GM10847 (cell line): ENCODE measurements around the gene RAMACL.

Source experiments
- POLR2A ChIP-seq: IDR thresholded peaks from 2 replicates; pipeline ENCODE4 v1.6.1; 2011; ENCODE audit not compliant: insufficient read length; ENCODE audit errors: extremely low read depth

The RAMACL gene

DNA sequence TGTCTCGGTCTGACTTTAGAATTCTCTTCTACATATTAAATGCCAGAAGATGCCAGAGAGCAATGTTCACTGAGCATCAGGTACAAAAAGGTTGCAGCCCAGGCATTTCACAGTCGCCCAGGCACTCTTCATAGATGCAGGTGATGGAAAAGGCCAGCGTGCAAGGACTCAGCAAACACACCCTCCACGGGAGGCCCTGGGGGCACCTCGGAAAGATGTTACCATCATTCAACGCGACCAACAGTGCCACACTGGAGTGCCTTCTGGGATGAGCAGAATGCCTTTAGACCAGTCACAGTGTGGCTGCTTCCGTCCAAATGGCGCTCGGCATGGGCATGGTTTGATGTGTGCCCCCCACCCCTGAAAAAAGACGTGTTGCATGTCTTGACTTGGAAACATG lies 4.5 kb upstream of the RAMACL start:
- TF ChIP-seq POLR2A, result no peak

DNA sequence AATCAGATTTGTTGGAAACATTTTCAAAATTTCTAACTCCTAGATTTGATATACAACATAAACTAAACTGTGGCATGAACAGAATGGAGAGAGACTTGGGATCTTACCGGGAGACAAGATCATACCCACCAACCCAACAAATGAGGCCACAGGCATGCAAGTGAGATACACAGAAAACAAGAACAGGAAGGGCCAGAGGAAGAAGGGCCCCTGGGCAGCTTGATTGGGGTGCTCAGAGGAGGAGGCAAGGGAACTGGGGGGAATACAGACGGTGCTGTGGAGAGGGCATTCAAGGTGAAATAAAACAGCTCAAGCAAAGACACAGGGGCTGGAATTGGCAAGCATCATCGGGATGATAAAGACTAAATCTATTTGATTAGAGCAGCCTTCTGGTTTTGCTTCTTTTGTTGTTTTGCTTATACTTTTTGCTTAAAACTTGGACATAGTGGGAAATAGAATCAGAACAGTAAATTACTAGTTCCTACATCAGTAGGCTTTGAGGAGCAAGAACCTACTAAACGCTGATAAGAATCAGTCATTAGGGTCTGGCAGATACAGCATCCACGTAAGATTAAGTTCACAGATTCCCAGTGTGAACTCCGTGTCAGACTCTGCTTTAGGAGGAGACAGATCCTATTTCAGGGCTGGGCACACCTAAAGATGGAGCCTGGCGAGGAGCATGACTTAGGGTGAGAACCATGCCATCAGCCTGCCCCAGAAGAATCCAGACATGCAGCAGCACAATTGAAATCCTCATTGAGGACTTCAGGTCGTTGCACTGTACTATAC lies 3.5 kb upstream of the RAMACL start:
- no peak for TF ChIP-seq POLR2A

DNA sequence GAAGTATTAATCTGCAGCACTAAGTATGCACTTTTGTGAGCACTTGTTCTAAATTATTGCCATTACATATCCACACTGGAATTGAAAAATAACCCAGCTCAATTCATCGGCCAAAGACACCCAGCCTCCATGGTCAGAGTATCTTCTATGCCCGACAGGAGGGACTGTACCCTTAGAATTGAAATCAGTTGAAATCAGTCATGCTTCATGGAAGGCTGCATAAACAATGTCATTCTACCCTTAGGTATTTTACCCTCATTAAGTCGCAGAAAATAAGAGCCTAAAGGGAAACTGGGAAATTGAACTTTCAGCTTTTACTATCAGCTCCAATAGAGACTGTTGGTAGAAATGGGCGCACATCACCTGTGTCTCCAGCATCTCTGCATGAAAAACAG lies 2.9 kb upstream of the RAMACL start:
- TF ChIP-seq POLR2A, result no peak

DNA sequence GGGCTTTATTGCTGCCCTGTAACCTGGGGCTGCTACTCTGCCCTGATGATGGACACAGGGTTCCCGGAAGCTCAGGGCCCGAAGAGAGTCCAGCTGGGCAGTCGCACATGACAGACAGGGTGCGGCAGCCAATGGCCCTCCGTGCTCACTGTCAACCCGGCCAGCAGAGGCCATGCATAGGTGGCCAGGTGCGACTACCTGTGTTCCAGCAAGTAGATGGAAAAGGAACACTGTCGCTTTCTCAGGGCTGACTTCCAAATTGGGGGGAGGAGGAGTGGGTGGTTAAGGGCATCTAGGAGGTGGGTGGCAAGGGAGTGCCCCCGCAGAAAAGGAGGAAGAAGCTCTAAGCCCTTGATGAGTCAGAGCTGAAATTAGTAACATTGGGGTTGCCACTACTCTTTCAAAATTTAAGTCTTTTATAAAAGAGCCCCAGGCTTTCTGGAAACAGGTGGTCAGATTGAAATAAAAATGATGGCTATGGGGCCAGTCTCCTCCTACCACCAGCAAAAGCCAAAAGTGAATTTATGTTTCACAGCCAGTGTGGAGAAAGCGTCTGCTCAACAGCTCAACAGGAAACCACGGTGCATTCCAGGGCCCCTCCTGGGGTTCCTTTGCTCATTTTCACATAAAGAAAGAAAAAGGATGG lies 2.3 kb upstream of the RAMACL start:
- TF ChIP-seq POLR2A, result no peak

DNA sequence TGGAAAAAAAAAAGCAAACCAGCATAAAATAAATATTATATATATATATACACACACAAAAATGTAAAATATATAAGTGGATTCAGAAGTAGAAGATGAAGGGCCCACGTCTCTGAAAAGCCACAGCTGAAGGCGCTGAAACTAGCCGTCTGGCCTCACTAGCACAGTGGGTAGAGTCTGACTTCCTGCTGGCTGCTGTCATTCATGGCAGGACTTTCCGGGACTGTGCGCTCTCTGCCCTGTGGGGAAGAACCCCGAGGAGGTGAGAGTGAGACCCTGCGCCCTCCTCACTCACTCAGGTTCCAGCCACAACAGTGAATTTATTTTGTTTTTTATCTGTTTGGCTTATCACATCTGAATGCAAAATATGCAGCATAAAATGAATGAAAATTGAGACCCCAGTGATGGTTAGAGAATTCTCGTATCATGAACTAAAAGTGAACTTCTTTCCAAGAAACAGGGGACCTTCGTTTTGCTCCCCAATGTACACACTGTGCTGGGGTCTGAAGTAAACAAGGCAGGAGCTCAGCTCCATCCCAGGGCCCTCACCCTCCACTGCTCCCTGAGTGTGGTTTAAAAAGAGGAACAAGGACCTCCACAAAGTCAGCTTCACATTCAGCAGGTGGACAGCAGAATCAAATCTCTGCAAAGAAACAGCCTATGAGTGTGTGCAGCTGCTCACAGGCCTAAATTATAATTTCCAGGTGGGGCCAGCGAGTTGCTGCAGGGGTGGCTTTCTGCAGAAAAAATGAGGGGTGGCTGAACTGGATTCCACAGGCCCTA lies 1.3 kb upstream of the RAMACL start:
- TF ChIP-seq POLR2A, result no peak

DNA sequence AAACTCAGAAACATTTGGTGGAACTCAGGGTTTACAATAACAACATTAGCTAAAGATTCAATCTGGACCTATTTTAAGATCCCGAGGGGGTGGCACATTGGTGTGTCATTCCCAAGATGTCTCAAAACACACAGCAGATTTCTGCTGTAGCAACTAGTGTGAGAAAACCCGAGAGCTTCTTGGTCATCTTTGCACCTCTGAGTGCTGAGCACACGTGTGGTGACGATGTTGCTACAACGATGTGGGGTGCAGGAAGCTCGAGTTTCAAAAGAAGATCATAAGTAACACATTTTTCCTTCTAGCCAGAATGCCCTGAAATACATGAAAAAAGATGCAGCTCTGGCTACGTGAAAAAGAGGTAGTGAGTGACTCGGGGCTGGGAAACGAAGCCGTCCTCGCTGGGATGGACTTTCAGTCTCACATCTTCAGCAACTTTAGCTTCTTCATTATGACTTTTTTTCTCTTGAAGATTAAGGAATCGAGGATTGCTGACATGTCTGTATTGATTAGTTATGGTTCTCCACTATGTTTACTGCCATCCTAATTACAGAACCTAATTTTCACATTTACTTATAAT lies 1.5 kb downstream of the RAMACL start:
- no peak for TF ChIP-seq POLR2A

DNA sequence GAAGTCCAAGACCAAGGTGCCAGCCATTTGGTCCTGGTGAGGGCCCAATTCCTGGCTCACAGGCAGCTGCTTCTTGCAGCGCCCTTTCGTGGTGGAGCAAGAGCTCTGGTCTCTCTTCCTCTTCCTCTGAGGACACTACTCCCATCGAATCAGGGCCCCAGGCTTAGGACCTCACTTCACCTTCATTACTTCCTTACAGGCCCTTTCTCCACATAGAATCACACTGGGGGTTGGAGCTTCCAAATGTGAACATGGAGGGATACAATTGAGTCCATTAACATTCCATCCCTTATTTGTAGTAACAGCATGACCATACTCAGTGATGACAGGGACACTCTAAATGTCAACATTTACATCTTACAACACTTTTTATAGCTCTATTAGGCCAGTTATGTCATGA lies 2.3 kb downstream of the RAMACL start:
- TF ChIP-seq POLR2A, result no peak

DNA sequence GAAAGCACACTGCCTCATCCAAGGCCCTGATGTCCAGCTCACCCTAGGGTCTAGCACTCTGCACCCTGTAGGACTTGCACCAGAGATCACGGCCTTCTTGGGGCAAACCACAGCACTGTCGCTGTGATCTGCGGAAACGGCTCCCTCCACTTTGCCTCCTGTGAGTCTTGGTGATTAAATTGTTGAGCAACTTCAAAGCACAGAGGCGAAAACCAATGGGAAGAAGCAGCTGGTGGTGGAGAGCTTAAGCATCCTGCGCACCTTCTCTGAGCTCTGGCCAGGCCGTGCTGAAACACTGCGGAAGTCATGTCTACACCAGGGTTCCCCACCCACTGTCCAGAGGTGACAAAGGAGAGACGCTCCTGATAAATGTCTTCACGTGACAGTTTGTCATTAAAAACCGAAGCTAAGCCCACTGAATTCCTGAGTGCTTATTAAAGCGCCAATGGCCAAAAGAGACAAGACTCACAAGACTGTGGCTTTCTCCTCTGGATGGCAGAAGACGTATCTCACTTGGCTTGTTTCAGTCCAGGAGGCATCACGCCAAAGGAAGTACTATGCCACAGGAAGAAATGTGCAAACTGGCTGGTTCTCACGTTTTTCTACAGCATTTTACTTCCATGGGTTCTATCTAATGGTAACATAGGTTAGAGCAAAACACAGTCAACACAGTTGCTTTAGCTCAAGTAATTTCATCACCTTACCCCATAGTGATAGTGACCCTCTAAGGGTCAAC lies 3.1 kb downstream of the RAMACL start:
- no peak for TF ChIP-seq POLR2A

DNA sequence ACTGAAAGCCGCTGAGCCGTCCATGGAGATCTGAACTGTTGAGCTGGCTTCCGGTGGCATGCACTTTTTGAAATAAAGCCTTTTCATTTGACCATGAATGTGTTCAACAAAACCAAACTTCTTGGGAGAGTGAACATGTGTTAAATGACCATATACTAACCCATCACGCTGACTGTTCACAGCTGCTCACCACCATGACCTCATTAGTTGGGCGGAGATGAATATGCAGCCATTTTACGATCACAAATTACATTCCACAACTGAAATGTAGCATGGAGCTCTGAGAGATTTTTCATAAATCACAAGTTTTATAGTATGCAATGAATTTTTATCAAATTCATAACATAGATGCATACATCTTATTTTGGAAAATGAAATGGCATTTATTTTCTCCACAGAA lies 4.2 kb downstream of the RAMACL start:
- no peak for TF ChIP-seq POLR2A

DNA sequence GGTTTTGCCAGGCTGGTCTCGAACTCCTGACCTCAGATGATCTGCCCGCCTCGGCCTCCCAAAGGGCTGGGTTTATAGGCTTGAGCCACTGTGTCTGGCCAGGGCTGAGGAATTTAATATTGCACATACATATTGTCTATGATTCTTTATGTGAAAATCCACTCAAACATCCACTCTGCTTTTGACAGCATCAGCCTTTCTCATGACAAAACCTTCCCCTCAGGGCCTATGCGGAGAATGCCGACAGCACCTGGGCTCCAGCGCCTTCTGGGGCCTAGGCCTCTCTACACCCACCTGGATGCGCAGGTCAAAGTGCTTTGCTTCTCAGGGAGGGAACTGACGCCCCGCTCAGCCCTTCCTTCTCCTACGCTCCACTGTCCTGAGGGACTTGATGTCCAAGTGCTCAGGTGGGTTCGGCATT lies 5.4 kb downstream of the RAMACL start:
- no peak for TF ChIP-seq POLR2A

DNA sequence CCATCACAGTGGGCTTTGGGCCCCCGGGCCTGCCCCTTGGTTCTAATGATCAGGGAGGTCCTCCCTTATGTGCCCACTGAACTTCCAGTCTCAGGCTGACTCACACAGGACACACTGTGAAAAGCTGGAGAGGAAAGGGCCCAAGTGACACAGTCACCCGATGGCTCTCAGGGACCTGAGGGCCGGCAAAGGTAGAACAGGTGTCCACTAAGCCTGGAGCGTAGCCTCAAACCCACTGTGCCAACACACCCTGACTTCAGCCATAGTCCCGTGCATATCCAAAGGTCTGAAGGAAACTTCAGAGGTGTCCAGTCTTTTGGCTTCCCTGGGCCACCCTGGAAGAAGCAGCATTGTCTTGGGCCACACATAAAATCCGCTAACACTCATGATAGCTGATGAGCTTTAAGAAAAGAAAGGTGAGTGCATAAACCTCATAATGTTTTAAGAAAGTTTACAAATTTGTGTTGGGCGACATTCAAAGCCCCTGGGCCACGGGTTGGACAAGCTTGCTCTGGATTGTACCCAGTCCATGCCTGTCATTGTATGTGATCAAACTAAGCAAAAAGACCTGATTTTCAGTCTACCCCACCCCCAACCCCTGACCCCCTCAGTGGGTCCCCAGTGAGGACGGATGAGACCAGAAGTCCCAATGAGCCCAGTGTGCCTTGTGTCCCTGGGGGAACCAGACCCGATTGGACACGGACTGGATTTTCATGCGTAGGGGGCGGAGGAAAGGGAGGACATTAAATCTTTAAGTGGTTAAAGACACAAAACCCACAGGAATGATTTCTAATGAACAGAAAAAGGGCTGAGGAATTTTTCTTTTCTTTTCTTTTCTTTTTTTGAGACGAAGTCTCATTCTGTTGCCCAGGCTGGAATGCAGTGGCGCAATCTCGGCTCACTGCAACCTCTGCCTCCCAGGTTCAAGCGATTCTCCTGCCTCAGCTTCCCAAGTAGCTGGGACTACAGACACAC lies 6.1 kb downstream of the RAMACL start:
- no peak for TF ChIP-seq POLR2A

DNA sequence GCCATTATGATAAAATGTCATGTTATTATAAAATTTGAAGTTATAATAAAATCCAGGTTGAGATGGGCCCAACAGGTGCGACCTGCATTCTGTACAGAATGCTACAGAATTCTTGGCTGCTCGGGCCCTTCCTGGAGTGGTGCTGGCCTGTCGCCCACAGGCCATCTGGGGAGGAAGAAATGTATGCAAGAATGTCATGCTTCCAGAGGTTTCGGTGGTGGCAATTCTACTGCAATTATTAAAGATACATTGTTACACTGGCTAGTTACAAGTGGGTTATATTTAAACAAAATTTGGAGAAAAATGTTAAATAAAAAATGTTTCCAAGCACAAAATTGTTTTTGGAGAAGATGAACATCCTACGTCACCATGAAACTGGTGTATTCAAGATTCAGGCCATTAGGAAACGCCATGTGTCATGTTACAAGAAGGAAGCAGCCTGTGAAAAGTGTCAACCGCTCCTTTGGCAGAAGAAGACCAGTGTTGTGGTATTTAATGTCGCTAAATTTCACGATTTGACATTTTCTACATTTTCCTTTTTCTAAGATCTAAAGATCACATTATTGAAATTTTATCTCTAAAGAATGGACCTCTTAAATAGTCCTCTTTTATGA lies 7.1 kb downstream of the RAMACL start:
- TF ChIP-seq POLR2A, result no peak

DNA sequence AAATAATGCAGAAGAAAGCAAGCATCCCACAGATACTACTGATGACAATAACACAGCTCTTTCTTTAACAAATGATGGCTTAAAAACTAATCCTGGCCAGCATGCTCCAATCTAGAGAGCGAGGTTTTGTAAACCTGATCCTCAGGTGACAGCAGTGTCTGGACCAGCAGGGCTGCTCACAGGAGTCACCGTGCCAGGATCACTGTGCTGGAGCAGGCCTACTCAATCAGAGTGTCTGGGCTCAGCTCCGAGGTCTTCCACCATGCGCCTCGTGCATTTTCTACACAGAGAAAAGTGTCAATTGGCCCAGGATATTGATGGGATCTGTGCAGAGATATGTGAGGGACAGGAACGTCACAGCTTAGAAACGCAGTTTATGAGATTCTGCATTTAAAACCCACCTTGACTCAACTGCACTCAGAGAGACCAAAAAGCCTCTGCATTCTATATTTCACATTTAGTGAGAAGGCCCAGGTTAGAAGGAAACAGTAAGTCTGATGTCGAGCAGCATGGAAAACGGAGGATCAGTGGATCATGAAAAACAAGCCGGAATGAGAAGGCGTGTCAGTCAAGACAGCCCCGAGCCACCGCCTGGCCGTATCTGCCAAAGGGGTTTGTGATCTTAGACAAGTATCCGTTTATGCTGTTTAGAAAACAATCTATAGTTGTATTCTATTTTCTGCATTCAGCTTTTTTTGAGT lies 7.8 kb downstream of the RAMACL start:
- TF ChIP-seq POLR2A, result no peak

DNA sequence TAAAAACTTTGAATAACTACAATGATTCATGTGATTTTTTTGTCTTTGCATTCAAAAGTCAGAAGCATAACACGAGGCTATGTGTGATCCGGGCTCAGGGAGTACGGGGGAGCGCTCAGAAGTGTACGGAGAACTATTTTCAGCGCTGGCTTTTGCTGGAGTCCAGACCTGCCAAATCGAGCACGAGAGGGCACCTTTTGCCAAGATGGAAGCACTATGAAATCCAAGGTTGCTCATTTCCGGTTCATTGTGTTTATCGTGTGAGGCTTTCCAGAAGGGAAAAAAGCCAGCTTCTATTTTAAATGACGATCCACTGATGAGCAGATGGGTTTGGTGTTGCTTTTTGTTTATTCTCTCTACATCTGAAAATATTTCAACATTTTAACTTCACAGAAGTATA lies 11.3 kb downstream of the RAMACL start:
- no peak for TF ChIP-seq POLR2A
